CD4-positive, CD25-positive, alpha-beta regulatory T cell (primary cell): ENCODE measurements around the gene MYO18B. TPM values are rescaled to one million over a fixed set of nuclear protein-coding genes. Genes with fewer than 3 reads are reported as not detected.

Source experiments
- ATAC-seq, 2 donors: fragments of 150-1000 bp; cut with Tn5 transposase; one replicate each; pipeline ENCODE4 v1.10.0; 2021; ENCODE audit warnings: low read depth in 2 of 2, moderate number of reproducible peaks in 2 of 2, moderate library complexity in 1 of 2
- DNase-seq, 3 donors: peaks; one replicate each; pipeline versions ENCODE4 v3.0.0 to v3.0.0-alpha.2; 2012 to 2022; ENCODE audit warnings: mixed read lengths in 1 of 3
- H3K27ac ChIP-seq: one replicate; pipeline ENCODE4 v1.7.0; 2013; ENCODE audit warnings: mild to moderate bottlenecking, low read length; ENCODE audit not compliant: insufficient read depth, poor library complexity, severe bottlenecking
- H3K27me3 ChIP-seq: one replicate; pipeline ENCODE4 v1.7.0; 2013; ENCODE audit warnings: low read length; ENCODE audit not compliant: control insufficient read depth, insufficient read depth
- H3K36me3 ChIP-seq: one replicate; pipeline ENCODE4 v1.7.0; 2013; ENCODE audit warnings: mild to moderate bottlenecking, low read length, moderate library complexity; ENCODE audit not compliant: control insufficient read depth, insufficient read depth
- H3K4me1 ChIP-seq: 2 replicates; pipeline ENCODE4 v1.7.0; 2013; ENCODE audit warnings: mild to moderate bottlenecking, low read length; ENCODE audit not compliant: insufficient read depth, control insufficient read depth, poor library complexity, severe bottlenecking
- H3K4me3 ChIP-seq: one replicate; pipeline ENCODE4 v1.7.0; 2013; ENCODE audit warnings: low read depth, mild to moderate bottlenecking, low read length, moderate library complexity
- H3K9me3 ChIP-seq, 2 experiments: 1 replicate in 1 of 2; 2 replicates in 1 of 2; pipeline ENCODE4 v1.7.0; 2013; ENCODE audit warnings: low read length in 2 of 2, mild to moderate bottlenecking in 1 of 2, moderate library complexity in 1 of 2; ENCODE audit not compliant: control insufficient read depth in 2 of 2
- H3K27ac Mint-ChIP-seq, 3 donors: one replicate each; pipeline ENCODE4 v1.8.0; 2020 to 2022; ENCODE audit warnings: mild to moderate bottlenecking in 3 of 3, mixed read lengths in 3 of 3, moderate library complexity in 2 of 3
- H3K27me3 Mint-ChIP-seq: one replicate; pipeline ENCODE4 v1.8.0; 2022; ENCODE audit warnings: mild to moderate bottlenecking, mixed read lengths
- H3K36me3 Mint-ChIP-seq: one replicate; pipeline ENCODE4 v1.8.0; 2020; ENCODE audit warnings: mixed read lengths
- H3K4me1 Mint-ChIP-seq, 4 donors: one replicate each; pipeline ENCODE4 v1.8.0; 2020 to 2022; ENCODE audit warnings: mixed read lengths in 4 of 4, mild to moderate bottlenecking in 1 of 4
- H3K4me3 Mint-ChIP-seq, 4 donors: one replicate each; pipeline ENCODE4 v1.8.0; 2020 to 2022; ENCODE audit warnings: mild to moderate bottlenecking in 4 of 4, mixed read lengths in 4 of 4, moderate library complexity in 3 of 4
- H3K9me3 Mint-ChIP-seq, 7 donors: one replicate each; pipeline ENCODE4 v1.8.0; 2020 to 2022; ENCODE audit warnings: mixed read lengths in 7 of 7, mild to moderate bottlenecking in 3 of 7, moderate library complexity in 2 of 7
- polyA plus RNA-seq, 4 donors: library from polyadenylated mRNA; unstranded; fragments of 300-500 nt; fragmentation: Illumina TruSeq; gene quantifications; one replicate each; pipeline ENCODE4 v1.2.3, GENCODE V29; 2021
- total RNA-seq: library from RNA; stranded (reverse); gene quantifications from one replicate; pipeline ENCODE4 v1.2.3, GENCODE V29; 2022

Gene MYO18B
- total and polyA plus RNA-seq, 5 donors from 2014 or later, result 0.27 to 0.35 TPM; not detected in 3

DNA sequence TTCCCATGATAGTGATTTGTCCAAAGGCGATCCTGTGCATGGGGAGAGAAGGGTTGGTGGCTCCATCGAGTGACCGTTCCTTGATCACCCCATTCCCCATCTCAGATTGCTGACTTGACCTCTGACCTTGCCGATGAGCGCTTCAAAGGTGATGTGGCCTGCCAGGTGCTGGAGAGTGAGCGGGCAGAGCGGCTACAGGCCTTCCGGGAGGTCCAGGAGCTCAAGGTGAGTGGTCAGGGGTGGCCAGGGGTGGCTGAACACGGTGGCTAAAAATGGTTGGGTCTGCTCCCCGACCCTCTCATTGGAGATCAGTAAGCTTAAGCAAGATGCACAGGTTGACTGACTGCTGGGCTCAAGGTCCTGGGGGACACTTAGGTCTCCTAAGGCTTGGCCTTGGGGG lies 148.7 kb downstream of the MYO18B start:
- DNase-seq (no peak), ATAC-seq (no peak)
- no peaks in the 10 kb centered on the region for H3K9me3 ChIP-seq
- H3K36me3 ChIP-seq, result no peaks in the 10 kb centered on the region
- H3K4me1 ChIP-seq, result no peaks in the 10 kb centered on the region
- no peaks in the 10 kb centered on the region for H3K4me1 Mint-ChIP-seq
- H3K9me3 Mint-ChIP-seq, result peaks cover 0 to 3% (median 0%) of the 10 kb centered on the region in 7 donors
- H3K27me3 Mint-ChIP-seq, result peaks cover 4% of the 10 kb centered on the region
- H3K27me3 ChIP-seq, result no peaks in the 10 kb centered on the region
- no peak overlapping the region for H3K4me3 Mint-ChIP-seq
- no peak overlapping the region for H3K4me3 ChIP-seq
- H3K36me3 Mint-ChIP-seq, result no peaks in the 10 kb centered on the region
- no peak overlapping the region for H3K27ac ChIP-seq
- no peak overlapping the region for H3K27ac Mint-ChIP-seq

DNA sequence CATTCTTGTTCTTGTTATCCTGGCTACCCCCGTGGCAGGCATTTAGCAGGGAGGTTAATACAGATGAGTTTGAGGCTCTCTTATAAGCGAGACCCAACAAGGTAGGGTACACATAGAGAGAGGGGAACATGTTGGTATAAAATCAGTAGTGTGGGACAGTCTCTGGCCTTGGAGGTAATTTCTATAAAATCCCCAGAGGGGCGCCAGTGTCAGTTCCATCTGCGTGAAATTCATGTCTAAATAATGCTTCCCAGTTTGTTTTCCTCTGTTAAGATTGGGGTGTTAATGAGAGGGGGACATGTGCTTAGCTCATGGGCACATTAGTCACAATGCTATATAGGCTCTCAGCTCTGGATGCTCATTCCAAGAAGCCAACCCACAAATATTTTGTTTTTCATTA lies 150.7 kb downstream of the MYO18B start:
- H3K27me3 ChIP-seq, result no peaks in the 10 kb centered on the region
- H3K27ac ChIP-seq, result no peak overlapping the region
- DNase-seq (no peak), ATAC-seq (no peak)
- Mint-ChIP-seq H3K27me3 (peaks cover 9% of the 10 kb centered on the region), H3K27ac (no peak overlapping the region), H3K4me3 (no peak overlapping the region), H3K36me3 (no peaks in the 10 kb centered on the region), H3K4me1 (no peaks in the 10 kb centered on the region), H3K9me3 (peaks cover 0 to 3% (median 0%) of the 10 kb centered on the region in 7 donors)
- H3K4me3 ChIP-seq, result no peak overlapping the region
- no peaks in the 10 kb centered on the region for H3K4me1 ChIP-seq
- H3K9me3 ChIP-seq, result no peaks in the 10 kb centered on the region
- no peaks in the 10 kb centered on the region for H3K36me3 ChIP-seq

DNA sequence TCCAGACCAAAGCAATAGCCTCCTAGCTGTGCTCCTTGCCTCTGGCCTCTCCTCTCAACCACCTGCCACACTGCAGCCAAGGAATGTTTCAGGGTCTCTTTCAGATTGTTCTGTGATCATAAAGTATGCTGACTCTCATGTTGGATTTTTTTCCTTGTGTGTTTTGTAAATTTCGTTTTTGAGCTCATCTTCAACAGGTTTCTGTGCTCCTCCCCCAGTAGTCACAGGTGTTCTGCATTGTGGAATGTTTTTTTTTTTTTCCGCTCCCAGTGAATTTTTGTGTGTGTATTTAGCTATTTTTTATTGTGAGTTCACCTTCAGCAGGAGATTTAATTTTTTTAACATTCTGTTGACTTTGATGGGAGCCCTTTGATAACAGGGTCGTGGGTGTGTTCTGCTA lies 153.7 kb downstream of the MYO18B start:
- H3K27me3 ChIP-seq, result no peaks in the 10 kb centered on the region
- no peak overlapping the region for H3K4me3 ChIP-seq
- H3K36me3 ChIP-seq, result no peaks in the 10 kb centered on the region
- H3K4me1 ChIP-seq, result no peaks in the 10 kb centered on the region
- no peak for ATAC-seq
- Mint-ChIP-seq H3K4me3 (no peak overlapping the region), H3K36me3 (no peaks in the 10 kb centered on the region), H3K9me3 (peaks cover 0 to 4% (median 0%) of the 10 kb centered on the region in 7 donors), H3K27ac (no peak overlapping the region), H3K27me3 (peaks cover 9% of the 10 kb centered on the region), H3K4me1 (no peaks in the 10 kb centered on the region)
- H3K9me3 ChIP-seq, result no peaks in the 10 kb centered on the region
- DNase-seq, result no peak
- H3K27ac ChIP-seq, result no peak overlapping the region

DNA sequence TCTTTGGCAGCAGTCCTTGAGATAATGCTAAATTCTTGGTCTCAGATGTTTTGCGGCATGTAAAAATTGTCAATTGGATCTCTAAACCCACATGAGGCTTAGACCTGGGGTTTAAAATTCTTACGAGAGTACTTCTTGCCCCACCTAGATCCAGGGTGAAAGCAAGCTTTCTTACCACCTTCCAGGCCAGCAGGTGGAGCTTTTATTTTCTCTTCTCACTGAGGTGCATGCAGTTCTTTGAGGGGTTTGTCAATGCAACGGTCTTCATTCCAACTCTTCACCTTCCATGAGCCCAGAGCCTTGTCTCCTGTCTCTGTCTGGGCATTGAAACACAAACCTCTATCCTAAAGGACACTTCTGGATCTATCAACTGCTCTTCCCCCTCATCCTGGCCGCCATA lies 154.1 kb downstream of the MYO18B start:
- no peaks in the 10 kb centered on the region for H3K4me1 Mint-ChIP-seq
- H3K4me3 ChIP-seq, result no peak overlapping the region
- no peak overlapping the region for H3K27ac ChIP-seq
- H3K4me3 Mint-ChIP-seq, result no peak overlapping the region
- H3K9me3 ChIP-seq, result no peaks in the 10 kb centered on the region
- H3K36me3 Mint-ChIP-seq, result no peaks in the 10 kb centered on the region
- peaks cover 9% of the 10 kb centered on the region for H3K27me3 Mint-ChIP-seq
- no peak overlapping the region for H3K27ac Mint-ChIP-seq
- no peaks in the 10 kb centered on the region for H3K36me3 ChIP-seq
- H3K9me3 Mint-ChIP-seq, result peaks cover 0 to 4% (median 0%) of the 10 kb centered on the region in 7 donors
- H3K27me3 ChIP-seq, result no peaks in the 10 kb centered on the region
- DNase-seq (no peak), ATAC-seq (no peak)
- no peaks in the 10 kb centered on the region for H3K4me1 ChIP-seq

DNA sequence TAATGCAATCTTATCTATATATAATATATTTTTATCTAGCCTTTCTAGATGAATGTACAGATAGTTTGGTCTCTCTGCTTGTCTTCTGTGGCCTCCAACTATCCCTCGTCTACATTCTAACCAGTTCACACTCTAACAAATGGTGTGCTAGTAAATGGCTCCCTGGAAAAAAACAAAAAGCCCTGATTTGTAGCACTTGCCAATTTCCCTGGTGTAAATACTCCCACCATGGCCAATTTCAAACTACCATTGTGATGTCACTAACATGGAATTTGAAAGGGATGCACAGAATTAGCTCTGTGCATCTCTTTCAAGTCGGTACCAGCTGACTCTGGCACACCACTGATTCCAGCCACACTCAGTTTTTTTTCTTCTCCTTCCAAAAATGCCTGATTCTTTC lies 154.6 kb downstream of the MYO18B start:
- Histone ChIP-seq H3K9me3 (no peaks in the 10 kb centered on the region), H3K4me1 (no peaks in the 10 kb centered on the region), H3K27ac (no peak overlapping the region), H3K27me3 (no peaks in the 10 kb centered on the region), H3K4me3 (no peak overlapping the region), H3K36me3 (no peaks in the 10 kb centered on the region)
- Mint-ChIP-seq H3K4me1 (no peaks in the 10 kb centered on the region), H3K4me3 (no peak overlapping the region), H3K27me3 (peaks cover 9% of the 10 kb centered on the region), H3K9me3 (peaks cover 0 to 4% (median 0%) of the 10 kb centered on the region in 7 donors), H3K36me3 (no peaks in the 10 kb centered on the region), H3K27ac (no peak overlapping the region)
- DNase-seq, result no peak
- ATAC-seq, result no peak

DNA sequence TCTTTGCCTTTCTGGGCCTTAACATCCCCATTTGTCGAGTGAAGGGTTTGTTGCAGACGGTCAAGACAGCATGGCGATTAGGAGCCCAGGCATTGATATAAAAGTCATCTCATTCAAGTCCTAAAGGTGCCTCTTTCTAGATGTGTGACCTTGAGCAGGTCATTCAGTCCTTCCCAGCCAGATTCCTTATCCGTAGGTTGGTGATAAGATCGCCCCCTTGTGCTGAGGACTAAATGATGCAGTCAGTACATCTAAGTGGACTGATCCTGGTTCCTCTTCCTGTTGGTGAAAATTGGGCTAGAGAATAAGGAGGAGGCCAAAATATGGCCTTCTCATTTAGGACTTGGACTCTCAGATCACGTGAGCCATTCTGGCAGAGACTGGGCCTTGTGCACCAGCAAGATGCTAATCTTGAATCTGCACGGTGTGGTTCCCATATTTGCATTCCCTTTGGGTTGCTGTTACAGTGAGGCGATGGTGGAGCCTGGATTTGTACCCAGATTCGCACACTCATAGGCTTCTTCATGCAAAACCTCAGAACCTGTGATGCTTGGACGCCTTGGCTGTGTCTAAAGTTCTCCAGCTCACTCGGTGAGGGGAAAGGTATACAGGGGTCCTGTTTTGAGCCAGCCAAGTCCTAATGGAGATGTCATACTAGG lies 156.8 kb downstream of the MYO18B start:
- Mint-ChIP-seq H3K27me3 (peaks cover 9% of the 10 kb centered on the region), H3K36me3 (no peaks in the 10 kb centered on the region), H3K4me3 (no peak overlapping the region), H3K27ac (no peak overlapping the region), H3K9me3 (peaks cover 0 to 3% (median 0%) of the 10 kb centered on the region in 7 donors), H3K4me1 (no peaks in the 10 kb centered on the region)
- no peak overlapping the region for H3K27ac ChIP-seq
- H3K36me3 ChIP-seq, result no peaks in the 10 kb centered on the region
- H3K9me3 ChIP-seq, result no peaks in the 10 kb centered on the region
- no peaks in the 10 kb centered on the region for H3K27me3 ChIP-seq
- no peaks in the 10 kb centered on the region for H3K4me1 ChIP-seq
- DNase-seq (peak in 1 of 3 donors; percentile 14), ATAC-seq (no peak)
- no peak overlapping the region for H3K4me3 ChIP-seq

DNA sequence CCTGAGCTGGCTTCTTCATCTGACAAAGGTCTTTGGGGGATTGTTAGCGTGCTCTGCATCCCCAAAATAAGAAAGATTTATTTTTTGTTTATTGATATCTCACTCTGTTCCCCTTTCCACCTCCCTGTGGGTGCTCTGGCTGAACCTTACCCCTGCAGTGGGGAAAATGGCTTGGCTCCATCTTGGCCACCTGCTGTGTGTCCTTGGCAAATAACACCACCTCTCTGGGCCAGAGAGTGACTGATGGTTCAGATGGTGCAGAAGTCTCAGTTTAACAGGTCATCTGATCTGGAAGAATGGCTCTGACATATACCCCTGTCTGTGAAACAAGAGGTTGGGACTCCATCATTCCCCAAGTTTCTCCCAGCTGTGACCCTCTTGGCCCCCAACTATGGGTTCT lies 157.6 kb downstream of the MYO18B start:
- H3K27ac ChIP-seq, result no peak overlapping the region
- no peaks in the 10 kb centered on the region for H3K4me1 ChIP-seq
- peaks cover 0 to 2% (median 0%) of the 10 kb centered on the region in 7 donors for H3K9me3 Mint-ChIP-seq
- no peak for DNase-seq
- no peak overlapping the region for H3K4me3 ChIP-seq
- no peaks in the 10 kb centered on the region for H3K27me3 ChIP-seq
- H3K36me3 Mint-ChIP-seq, result no peaks in the 10 kb centered on the region
- H3K9me3 ChIP-seq, result no peaks in the 10 kb centered on the region
- H3K4me1 Mint-ChIP-seq, result no peaks in the 10 kb centered on the region
- H3K27me3 Mint-ChIP-seq, result peaks cover 9% of the 10 kb centered on the region
- no peaks in the 10 kb centered on the region for H3K36me3 ChIP-seq
- ATAC-seq, result no peak
- H3K27ac Mint-ChIP-seq, result no peak overlapping the region
- H3K4me3 Mint-ChIP-seq, result no peak overlapping the region

DNA sequence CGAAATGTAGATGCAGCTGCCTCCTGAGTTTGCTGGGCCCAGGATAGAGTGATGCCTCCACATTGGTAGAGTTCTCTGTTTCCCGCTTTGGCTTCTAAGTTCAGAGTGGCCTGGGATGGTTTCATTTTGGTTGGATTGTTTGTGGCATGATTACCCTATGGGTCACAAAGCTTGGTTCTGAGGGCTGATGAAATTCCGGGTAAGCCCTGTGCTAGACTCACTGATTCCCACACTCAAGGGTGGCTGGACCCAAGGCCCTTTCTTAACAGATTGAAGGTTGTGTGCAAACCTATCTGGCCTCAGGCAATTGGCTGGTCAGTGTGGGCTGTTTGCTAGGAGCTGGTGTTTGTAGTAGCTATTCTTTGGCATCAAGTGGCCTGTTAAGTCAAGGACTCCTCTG lies 158.4 kb downstream of the MYO18B start:
- Mint-ChIP-seq H3K9me3 (peaks cover 0 to 2% (median 0%) of the 10 kb centered on the region in 7 donors), H3K27me3 (peaks cover 8% of the 10 kb centered on the region), H3K27ac (no peak overlapping the region), H3K4me1 (no peaks in the 10 kb centered on the region), H3K4me3 (no peak overlapping the region), H3K36me3 (no peaks in the 10 kb centered on the region)
- H3K4me3 ChIP-seq, result no peak overlapping the region
- ATAC-seq, result no peak
- no peak overlapping the region for H3K27ac ChIP-seq
- no peaks in the 10 kb centered on the region for H3K4me1 ChIP-seq
- H3K36me3 ChIP-seq, result no peaks in the 10 kb centered on the region
- no peaks in the 10 kb centered on the region for H3K9me3 ChIP-seq
- DNase-seq, result no peak
- no peaks in the 10 kb centered on the region for H3K27me3 ChIP-seq
